Neural cell (in vitro differentiated cells): Measurements from ENCODE around the gene ZNF407.

Experiments used
- EP300 ChIP-seq: fragments of 450-650 bp; conservative IDR thresholded peaks from 2 replicates; pipeline ENCODE4 v1.6.1; 2014; ENCODE audit warnings: antibody characterized with exemption, mild to moderate bottlenecking, moderate library complexity; ENCODE audit not compliant: poor library complexity, severe bottlenecking
- EZH2 ChIP-seq: fragments of 200-600, 300-800 bp; shearing (Covaris generic), sonication (generic); IDR thresholded peaks from 2 replicates; pipeline ENCODE4 v1.6.1; 2014; ENCODE audit warnings: antibody characterized with exemption, low read length, borderline replicate concordance, mild to moderate bottlenecking; ENCODE audit not compliant: insufficient read depth, poor library complexity, severe bottlenecking
- POLR2AphosphoS5 ChIP-seq: IDR thresholded peaks from 2 replicates; pipeline ENCODE4 v1.6.1; 2012
- TAF1 ChIP-seq: IDR thresholded peaks from 2 replicates; pipeline ENCODE4 v1.6.1; 2012; ENCODE audit warnings: low read depth
- TF ChIP-seq, protein P1 (sequence below): fragments of 450-650 bp; IDR thresholded peaks from 2 replicates; pipeline ENCODE4 v1.5.1; 2014; ENCODE audit warnings: antibody characterized with exemption, mild to moderate bottlenecking, moderate library complexity; ENCODE audit not compliant: poor library complexity, severe bottlenecking
- TF ChIP-seq, protein P2 (sequence below): IDR thresholded peaks from 2 replicates; pipeline ENCODE4 v1.6.1; 2012; ENCODE audit warnings: borderline replicate concordance

DNA sequence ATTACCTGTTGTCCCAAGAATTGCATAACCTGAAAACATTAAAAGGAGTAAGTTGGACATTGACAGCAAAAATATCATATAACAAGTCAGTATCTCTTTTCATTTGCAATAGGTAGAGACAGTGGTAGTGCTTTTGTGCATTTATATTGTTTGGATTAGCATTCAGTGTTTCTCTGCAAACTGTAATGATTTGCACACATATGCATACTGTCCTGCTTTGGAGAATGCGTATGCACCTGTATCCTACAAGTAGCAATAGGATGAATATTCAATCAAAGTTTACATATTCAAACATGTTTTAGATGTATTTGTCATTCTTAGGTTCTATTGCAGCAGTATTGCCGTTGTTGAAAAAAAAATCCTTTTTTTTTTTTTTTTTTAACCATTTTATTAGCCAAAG, 201.9 kb downstream of the ZNF407 start:
- TF ChIP-seq, protein P1, sequence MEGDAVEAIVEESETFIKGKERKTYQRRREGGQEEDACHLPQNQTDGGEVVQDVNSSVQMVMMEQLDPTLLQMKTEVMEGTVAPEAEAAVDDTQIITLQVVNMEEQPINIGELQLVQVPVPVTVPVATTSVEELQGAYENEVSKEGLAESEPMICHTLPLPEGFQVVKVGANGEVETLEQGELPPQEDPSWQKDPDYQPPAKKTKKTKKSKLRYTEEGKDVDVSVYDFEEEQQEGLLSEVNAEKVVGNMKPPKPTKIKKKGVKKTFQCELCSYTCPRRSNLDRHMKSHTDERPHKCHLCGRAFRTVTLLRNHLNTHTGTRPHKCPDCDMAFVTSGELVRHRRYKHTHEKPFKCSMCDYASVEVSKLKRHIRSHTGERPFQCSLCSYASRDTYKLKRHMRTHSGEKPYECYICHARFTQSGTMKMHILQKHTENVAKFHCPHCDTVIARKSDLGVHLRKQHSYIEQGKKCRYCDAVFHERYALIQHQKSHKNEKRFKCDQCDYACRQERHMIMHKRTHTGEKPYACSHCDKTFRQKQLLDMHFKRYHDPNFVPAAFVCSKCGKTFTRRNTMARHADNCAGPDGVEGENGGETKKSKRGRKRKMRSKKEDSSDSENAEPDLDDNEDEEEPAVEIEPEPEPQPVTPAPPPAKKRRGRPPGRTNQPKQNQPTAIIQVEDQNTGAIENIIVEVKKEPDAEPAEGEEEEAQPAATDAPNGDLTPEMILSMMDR, result no peak
- TF ChIP-seq, protein P2, sequence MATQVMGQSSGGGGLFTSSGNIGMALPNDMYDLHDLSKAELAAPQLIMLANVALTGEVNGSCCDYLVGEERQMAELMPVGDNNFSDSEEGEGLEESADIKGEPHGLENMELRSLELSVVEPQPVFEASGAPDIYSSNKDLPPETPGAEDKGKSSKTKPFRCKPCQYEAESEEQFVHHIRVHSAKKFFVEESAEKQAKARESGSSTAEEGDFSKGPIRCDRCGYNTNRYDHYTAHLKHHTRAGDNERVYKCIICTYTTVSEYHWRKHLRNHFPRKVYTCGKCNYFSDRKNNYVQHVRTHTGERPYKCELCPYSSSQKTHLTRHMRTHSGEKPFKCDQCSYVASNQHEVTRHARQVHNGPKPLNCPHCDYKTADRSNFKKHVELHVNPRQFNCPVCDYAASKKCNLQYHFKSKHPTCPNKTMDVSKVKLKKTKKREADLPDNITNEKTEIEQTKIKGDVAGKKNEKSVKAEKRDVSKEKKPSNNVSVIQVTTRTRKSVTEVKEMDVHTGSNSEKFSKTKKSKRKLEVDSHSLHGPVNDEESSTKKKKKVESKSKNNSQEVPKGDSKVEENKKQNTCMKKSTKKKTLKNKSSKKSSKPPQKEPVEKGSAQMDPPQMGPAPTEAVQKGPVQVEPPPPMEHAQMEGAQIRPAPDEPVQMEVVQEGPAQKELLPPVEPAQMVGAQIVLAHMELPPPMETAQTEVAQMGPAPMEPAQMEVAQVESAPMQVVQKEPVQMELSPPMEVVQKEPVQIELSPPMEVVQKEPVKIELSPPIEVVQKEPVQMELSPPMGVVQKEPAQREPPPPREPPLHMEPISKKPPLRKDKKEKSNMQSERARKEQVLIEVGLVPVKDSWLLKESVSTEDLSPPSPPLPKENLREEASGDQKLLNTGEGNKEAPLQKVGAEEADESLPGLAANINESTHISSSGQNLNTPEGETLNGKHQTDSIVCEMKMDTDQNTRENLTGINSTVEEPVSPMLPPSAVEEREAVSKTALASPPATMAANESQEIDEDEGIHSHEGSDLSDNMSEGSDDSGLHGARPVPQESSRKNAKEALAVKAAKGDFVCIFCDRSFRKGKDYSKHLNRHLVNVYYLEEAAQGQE, result no peak
- no peak for TF ChIP-seq EZH2
- TF ChIP-seq TAF1, result no peak
- no peak for TF ChIP-seq POLR2AphosphoS5
- no peak for TF ChIP-seq EP300
